NCI-H187 (cell line): ENCODE data around the gene CD8B.
"Not testable (repeated sequence)": the region's sequence is repeated elsewhere in the genome, so short reads cannot be mapped to it uniquely, and the experiment has no call there.

Experiments
- DNase-seq, 2 experiments: peaks; one replicate each; lab custom pipeline; 2025; lab: John Stamatoyannopoulos, UW

The CD8B gene

DNA sequence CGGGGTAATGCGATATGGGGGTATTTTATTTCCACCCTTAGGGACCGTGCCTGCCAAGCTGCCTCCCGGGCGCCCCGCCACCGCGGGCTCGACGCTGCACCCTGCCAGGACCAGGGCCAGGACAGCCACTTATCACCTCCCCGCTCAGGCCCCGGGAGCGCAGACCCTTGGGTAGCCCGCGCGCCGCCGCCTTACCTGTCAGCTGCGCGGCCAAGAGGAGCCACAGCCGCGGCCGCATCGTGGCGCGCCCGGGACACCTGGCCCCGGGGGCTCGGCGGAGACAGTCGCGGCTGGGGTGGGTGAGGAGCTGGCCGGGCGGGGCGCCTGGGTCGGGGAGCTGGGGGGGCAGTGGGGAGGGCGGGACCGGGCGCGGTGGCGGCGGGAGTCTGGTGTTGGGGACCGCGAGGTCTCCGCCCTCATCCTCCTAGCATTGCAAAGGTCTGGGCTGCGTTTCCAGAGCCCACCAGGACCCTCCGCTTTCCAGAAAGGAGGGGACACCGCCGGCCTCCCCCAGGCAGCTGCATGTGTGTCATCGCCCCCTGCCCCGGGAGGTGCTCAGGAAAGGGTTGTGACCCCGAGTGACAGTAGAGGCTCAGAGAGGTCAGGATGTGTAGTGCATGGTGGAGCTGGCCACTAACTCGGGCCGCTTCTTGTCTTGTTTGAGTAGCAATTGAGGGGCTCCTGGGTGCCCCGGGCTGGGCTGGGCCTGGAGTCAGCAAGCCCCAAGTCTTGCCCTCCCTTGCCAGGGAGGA, at the start of gene CD8B:
Gene CD8B (minus strand): TSS at position 259 of the 752 bp plus-strand sequence. CDS start 21 bp downstream, at position 238.
- DNase-seq = not testable (repeated sequence)

DNA sequence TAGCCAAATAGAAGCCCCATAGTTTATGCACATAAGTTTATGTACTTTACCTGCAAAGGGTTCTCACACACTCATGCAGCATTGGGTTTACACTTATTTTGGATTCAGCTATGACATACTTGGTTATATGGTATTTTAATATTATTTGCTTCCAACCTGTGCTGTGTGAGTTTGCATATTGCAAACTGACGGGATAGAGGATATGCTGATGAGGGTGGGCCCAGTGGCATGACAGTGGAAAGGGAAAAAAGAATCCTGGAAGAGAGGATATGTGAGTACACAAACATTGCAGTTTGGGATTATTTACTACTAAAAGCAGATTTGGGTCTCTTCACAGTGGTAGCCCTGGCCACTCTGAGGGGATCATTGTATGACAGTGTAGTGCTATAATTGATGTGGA, 44.2 kb upstream of the CD8B start:
- DNase-seq = not testable (repeated sequence)

DNA sequence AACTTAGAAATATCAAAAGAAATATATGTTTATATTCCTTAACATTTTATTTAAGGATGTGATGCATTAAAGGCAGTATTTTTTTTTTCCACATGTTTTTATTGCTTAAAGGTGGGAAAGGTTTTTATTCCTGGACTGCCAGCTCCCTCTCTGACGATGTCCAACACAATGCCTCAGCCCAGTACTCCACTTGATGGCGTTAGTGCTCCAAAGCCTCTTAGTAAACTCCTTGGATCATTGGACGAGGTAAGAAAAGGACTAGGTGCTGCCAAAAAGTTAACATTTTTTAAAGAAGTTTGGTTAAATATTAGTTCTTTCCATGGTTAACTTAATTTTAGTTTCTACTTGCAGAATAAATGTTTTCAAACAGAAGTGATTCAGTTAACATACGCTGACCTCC, 39.0 kb upstream of the CD8B start:
- DNase-seq = not testable (repeated sequence)

DNA sequence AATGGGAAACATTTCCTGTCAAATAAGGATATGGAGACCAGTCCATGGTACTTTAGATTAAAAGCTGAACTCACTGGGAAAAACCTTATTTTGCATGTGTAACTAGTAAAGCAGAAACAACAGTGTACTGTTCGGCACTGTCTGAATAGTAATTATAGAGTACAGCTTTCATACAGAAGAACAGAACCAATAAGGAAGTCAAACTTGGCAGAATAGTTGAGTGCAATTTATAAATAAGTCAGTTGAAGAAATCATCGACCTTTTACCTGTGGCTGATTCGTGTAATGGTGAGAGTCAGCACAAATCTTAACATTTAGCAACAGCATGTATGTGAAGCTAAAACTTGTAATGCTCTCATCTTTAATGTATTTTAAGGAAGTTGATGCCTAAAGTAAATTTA, 24.3 kb upstream of the CD8B start:
- not testable (repeated sequence) for DNase-seq

DNA sequence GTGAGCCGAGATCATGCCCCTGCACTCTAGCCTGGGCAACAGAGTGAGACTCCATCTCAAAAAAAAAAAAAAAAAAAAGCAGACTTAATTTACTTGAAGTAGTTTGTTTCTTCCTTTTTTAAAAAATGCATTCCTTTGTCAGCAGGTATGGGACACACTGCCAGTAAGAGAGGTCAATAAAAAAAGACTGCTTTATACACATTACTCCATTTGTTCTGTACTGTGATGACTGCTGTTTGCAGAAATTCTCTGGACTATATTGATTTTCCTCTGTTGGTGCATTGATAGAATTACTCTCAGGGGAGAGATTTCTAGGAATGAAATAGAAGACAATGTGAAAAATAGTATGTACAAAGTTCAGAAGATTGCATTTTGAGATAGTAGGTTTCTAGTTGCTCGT, 21.2 kb upstream of the CD8B start:
- DNase-seq = not testable (repeated sequence)

DNA sequence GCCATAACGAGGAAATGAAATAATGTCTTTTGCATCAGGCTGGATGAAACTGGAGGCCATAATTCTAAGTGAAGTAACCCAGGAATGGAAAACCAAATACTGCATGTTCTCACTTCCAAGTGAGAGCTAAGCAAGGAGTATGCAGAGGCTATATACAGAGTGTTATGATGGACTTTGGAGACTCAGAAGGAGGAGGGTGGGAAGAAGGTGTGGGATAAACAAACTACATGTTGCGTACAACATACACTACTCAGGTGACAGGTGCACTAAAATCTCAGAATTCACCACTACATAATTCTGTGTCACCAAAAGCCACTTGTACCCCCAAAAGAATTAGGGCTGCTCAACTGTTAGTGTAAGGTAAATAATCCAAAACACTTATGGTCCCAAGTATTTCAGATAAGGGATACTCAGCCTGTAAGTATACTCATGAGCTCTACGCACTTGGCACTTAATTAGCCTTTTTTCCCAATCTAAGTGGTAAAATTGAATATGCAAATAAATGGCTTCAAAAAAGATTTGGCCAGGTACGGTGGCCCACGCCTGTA, 20.5 kb upstream of the CD8B start:
- not testable (repeated sequence) for DNase-seq

DNA sequence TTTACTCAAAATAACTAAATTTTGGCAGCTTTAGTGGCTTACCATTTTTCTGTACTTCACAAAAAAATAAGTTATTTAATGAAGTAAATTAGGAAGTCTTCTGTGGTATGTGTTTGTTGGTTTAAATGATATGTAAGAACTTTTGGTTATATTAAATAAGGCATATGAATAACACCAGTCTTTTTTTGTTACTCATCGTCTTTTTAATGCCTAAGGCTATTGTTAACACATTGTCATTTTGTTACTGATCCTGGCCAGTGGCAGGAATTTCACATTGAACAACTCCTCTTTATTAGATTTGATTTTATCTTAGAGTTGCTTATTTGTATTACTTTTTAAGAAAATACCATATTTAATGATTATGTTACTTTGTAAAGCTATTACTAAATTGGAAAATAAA, 17.3 kb upstream of the CD8B start:
- DNase-seq = not testable (repeated sequence)

DNA sequence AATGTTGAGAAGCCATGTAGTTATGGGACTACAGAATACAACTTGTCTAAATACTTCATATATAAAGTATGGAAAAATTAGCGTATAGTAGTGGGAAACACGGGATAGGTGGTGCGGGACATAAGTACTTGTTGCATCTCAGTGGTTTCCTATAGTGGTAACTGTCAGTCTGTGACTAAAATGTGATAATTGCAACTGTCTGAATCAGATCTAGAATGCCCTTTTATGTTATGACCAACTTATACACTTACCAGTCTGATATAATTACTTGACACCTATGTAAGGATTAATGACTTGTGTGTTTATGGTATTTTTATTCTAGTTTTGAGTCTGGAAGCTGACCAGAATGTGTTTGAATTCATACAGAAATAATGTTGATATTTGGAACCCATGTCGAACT, 9.3 kb upstream of the CD8B start:
- DNase-seq = not testable (repeated sequence)

DNA sequence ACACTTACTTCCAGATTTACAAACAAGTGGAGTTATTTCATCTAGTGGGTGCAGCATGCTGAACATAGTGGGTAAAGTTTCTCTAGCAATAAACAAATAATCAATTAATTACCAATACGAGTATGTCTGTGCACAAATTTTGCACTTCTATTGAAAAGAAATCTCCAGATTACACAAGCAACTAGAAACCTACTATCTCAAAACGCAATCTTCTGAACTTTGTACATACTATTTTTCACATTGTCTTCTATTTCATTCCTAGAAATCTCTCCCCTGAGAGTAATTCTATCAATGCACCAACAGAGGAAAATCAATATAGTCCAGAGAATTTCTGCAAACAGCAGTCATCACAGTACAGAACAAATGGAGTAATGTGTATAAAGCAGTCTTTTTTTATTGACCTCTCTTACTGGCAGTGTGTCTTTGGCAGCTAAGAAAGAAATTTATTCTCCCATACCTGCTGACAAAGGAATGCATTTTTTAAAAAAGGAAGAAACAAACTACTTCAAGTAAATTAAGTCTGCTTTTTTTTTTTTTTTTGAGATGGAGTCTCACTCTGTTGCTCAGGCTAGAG, 7.3 kb upstream of the CD8B start:
- DNase-seq = not testable (repeated sequence)

DNA sequence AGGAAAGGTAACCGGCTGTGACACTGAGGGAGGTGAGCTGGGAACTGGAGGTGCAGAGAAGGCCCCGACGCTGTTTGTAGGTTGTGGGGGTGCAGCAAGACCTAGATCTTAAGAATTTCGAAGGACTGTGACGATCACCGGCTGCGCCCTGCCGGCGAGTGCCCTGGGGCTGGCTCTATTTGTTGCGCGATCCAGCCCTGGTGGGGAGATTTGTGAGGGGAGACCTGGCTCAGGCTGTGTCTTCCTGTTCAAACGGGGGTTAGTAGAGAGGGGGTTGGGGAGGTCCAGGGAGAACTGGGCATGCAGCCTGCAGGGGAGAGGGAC, 656 bp upstream of the CD8B start:
- not testable (repeated sequence) for DNase-seq

DNA sequence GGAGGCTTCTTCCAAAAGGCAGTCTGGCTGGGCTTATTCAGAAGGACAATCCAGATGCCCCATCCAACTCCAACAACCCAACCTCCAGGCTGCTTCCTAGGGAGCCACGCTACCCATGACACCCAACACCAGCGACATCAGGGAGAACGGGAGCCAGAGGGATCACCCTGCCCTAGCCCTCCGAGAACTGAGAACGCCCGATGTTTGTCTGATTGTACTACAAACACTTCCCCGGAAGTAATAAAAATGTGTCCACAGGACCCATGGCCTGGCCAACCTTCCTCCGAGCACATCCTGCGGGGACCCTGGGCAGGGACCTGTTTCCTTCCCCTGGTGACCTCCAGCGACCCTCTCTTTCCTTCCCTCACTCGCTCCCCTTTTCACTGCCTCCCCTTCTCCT, 511 bp downstream of the CD8B start:
- DNase-seq = not testable (repeated sequence)

DNA sequence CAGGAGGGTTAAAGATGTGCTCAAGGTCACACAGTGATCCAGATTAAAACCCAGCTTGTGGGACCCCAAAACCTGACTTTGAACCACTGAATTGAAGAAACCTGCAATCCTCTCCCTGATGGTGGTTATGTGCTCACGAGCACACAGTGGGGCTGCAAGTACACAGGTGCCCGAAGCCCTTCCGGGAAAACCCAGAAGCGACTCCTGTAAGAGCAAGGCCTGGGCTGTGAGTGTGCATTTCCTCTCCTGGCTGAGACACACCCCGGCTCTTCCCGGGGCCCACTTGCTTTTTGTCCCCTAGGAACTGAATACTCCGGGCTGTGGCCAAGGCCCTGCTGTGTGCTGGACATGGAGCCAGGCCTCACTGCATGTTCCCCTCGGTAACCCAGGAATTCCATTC, 1.1 kb downstream of the CD8B start:
- not testable (repeated sequence) for DNase-seq

DNA sequence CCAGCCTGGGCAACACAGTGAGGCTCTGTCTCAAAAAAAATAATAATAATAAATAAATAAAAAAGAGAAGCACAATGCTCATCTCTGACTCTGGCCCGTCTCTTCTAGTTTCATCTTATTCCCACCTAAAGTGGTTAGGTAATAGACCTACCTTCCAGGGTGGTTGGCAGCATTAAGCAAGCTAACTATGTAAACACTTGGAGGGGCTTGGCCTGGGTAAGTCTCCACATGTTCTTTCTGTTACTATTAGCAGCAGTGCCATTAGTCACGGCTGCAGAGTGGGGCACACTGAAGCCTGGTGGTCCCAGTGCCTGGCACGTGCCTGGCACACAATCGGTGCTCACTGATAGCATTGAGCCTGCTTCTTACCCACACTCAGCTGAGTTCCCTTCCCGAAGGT, 4.0 kb downstream of the CD8B start:
- DNase-seq = not testable (repeated sequence)

DNA sequence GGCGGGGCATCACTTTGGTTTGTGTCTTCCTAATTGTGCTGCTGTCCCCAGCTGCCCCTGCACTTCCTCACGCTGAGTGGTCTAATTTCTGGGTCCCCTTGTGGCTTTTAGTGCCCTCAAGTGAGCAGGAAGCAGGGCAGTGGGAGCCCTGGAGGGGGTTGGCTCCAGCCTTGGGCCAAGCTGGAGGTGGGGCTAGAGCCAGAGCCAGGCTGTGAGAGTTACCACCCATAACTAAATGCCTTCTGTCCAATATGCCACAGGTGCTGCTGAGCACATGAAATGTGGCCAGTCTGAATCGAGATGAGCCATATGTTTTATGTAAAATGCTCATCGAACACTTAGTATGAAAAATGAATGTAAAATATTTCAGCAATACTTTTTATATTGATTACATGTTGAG, 5.2 kb downstream of the CD8B start:
- not testable (repeated sequence) for DNase-seq

DNA sequence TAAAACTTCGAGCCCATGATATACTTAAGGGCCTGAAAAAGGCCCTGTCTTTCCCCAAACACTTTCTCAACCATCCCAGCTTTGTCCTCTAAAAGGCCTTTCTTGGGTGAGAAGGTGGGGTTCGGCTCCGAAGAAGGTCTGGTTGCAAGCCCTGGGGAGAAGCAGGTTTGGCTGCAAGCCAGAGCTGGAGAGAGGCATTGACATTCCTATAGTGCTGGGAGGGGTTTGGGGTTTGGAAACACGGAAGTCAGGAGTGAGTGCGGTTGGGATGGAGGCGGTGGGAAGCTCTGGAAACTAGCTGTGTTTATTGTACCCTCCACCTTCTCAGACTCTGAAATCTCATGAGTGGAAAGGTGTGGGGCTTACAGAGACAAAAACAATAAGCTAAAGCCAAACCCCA, 5.7 kb downstream of the CD8B start:
- not testable (repeated sequence) for DNase-seq

DNA sequence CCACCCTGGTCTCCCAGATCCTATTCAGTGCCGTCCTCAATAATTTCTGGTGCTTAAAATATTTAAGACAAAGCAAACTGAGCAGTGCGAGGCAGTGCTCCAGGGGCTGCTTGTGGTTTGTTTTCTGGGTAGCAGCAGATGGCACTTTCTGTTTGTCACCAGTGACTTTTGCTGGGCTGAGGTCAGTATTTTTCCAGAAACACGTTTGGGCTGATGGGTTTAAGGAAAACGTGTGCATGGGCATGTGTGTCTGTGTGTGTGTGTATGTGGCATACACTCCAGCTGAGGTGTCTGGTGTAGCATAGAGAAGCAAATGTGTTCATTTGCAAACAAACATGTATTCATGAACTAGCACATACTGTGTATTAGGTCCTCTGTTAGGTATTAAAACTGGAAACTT, 10.1 kb downstream of the CD8B start:
- not testable (repeated sequence) for DNase-seq

DNA sequence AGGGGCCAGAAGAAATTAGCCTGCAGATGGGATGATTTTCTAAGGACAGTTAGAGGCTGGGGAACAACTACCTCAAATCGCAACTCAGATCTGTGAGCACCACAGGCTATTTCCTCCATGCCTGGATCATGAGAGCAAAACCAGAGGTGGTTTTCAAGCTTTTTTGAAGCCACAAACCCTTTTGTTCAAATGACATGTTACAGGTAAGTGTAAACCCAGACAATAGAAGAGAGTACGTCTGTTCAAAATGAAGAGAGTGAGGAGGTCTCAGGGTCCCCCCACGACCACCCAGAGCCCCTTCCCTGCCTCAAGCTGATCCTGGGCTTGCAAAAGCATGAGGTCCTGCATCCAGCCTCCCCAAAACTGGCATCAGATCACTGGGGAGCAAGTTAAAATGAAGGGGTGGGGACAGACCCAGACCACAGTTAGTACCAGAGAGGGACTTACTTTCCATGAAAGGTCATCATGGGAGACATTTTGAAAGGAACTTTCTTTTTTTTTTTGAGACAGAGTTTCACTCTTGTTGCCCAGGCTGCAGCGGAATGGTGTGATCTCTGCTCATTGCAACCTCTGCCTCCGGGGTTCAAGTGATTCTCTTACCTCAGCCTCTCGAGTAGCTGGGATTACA, 19.0 kb downstream of the CD8B start:
- DNase-seq = not testable (repeated sequence)

DNA sequence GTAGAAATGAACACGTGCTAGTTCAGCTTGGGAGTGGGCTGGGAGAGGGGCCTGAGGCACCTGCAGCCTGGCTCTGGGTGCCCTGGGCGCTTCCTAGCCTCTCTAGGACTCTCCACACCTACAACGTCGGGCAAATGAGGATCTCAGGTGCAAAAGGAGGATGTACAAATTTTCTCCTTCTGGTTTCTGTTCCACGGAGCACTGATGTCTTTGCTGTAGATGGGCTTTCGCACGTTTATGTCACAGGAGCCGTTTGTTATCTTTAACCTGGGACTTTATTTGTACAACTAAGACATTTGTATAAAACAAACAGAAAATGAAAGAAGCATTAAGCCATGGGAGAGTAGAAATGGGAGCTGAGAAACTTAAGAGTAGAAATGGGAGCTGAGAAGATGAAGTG, 20.4 kb downstream of the CD8B start:
- not testable (repeated sequence) for DNase-seq

DNA sequence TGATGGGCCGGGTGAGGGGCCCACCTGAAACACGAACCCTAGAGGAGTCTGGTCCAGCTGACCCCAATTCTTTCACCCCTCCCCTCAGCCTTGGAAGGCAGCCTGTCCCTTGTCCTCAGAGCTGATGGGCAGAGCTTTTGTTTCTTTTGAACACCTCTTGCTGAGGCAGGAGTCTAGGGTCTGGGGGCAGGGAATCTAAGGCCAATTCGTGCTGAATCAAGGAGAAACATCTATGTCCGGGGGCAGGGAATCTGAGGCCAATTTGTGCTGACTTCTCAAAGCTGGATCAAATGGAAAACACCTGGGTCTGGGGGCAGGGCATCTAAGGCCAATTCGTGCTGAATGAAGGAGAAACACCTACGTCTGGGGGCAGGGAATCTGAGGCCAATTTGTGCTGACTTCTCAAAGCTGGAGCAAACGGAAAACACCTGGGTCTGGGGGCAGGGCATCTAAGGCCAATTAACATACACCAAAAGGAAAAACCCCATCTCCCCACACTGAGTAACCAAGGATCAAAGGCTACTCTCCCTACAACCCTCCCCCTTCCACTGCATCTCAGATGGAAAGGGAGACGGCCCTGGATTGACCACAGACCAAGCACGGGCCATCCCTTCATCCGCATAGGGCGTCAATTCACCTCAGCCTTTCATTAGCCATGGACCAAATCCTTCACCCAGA, 21.7 kb downstream of the CD8B start:
- not testable (repeated sequence) for DNase-seq

DNA sequence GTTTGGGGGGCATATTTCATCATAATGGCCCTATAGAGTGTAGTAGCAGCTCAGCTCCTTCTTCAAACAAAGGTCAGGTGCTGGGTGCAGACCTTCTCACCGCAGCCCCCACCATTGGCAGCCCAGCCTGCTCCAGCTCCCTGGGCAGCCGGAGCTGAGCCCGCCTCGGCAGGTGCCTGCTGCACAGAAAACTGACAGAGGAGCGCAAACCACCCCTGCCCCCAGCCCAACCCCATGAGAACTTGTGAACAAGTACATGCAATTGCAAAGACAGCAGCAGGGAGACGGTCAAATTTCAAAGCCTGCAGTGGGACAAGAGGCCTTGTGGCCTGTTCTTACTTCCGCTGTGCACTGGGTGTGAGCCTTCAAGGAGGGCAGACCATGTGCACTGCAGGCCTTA, 22.2 kb downstream of the CD8B start:
- not testable (repeated sequence) for DNase-seq

DNA sequence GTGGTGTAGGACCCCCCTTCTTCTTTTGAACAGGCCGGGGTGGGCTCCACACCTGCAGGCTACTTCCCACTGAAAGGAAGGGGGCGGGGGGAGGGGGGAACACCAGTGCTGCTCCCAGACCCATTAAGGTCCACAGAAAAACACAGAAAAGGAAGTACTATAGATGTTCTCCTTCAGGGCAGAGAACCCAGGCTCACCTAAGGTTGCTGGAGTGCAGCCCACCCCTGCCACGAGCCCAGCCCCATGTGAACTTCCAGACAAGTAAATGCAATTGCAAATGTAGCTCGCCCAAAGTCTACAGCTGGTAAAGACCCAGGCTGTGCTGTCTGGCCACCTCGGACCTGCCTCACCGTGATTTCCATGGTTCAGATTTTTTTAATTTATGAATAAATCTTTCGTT, 24.0 kb downstream of the CD8B start:
- DNase-seq = not testable (repeated sequence)

DNA sequence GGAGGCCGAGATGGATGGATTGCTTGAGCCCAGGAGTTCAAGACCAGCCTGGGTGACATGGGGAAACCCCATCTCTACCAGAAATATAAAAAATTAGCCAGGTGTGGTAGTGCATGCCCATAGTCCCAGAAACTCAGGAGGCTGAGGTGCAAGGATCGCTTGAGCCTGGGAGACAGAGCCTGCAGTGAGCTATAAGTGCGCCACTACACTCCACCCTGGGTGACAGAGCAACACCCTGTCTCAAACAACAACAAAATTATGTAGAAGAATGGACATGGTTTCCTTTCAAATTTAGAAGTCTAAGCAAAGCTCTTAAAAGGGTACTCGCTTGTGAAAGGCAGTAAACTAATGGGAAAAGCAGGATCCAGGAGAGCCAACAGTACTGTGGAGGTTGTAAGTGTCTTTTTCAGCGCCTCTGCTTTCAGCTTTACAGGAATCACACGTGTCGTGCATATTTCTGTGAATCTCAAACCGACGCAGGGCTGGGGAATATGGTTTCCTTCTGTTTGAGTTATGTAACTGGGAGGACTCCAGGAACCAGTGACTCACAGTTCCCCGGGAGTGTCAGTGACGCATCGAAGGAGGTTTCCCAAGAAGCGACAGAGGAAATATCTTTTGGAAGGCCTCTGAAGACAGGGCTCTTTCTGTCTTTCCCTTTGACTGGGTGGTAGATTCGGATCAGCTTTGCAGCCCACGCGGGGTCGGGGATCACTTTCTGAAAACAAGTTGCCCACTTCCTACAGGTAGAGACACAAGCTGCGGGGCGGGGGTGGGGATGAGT, 24.6 kb downstream of the CD8B start:
- not testable (repeated sequence) for DNase-seq
